ENCODE measurements around the gene MUC5B. TPM values are rescaled to one million over a fixed set of nuclear protein-coding genes. Genes with fewer than 3 reads are reported as not detected.

MUC5B gene
- total RNA-seq, 4 donors from 2014 or later, result 0.22 to 0.61 (median 0.29) TPM; not detected in 1

DNA sequence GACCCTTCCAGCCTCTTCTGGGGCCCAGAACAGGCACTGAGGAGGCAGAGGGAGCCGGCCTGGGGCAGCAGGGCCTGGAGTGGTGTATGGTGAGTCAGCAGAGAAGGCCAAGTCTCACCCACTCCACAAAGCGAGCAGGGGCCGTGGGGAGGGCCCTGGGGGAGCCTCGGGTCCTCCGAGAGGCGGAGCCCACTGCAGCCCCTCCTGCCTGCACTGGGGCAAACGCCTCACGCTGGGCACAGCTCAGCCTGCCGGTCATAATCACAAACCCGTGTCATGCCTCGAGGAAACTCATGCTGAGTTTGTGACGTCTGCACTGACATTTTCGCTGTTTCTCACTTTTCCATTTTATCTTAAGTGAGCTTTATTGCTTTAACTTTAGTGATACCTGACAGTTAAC, 48.1 kb downstream of the MUC5B start:
- TF ChIP-seq CTCF (IDR thresholded peaks at IDR 0.05) (no peak), POLR2A (IDR thresholded peaks at IDR 0.05) (no peak)
- H3K4me3 ChIP-seq (ENCODE audit: low read depth, poor library complexity, severe bottlenecking), result no peak overlapping the region
- 50 to 57% methylated on average over 9 to 13 of the region's 13 CpGs for WGBS, 2 donors
- DNase-seq (ENCODE audit: low spot score in 2 of 2), result no peak
- intact Hi-C loops (cut with DNase I; ENCODE audit: low total_unique reads), result no loop called here

GRCh38 chr11:1271406-1271805, 48.5 kb downstream of the MUC5B start:
- no peak for TF ChIP-seq CTCF (IDR thresholded peaks at IDR 0.05)
- TF ChIP-seq POLR2A (IDR thresholded peaks at IDR 0.05), result no peak
- no peak overlapping the region for H3K4me3 ChIP-seq (ENCODE audit: low read depth, poor library complexity, severe bottlenecking)
- 73 to 81% methylated on average over 9 of the region's 9 CpGs for WGBS, 2 donors
- DNase-seq (ENCODE audit: low spot score in 2 of 2), result no peak
- intact Hi-C loops (cut with DNase I; ENCODE audit: low total_unique reads), result no loop called here

- no peak for DNase-seq (ENCODE audit: low spot score in 2 of 2)
- H3K4me3 ChIP-seq (ENCODE audit: low read depth, poor library complexity, severe bottlenecking), result no peak overlapping the region
- intact Hi-C loops (cut with DNase I; ENCODE audit: low total_unique reads), result no loop called here
- TF ChIP-seq CTCF (IDR thresholded peaks at IDR 0.05), result no peak
- TF ChIP-seq POLR2A (IDR thresholded peaks at IDR 0.05), result no peak
- WGBS, 2 donors, result 79 to 95% methylated on average over 21 to 28 of the region's 30 CpGs
These were observed 49.1 kb downstream of the MUC5B start for GRCh38 chr11:1271927-1272326.

DNA sequence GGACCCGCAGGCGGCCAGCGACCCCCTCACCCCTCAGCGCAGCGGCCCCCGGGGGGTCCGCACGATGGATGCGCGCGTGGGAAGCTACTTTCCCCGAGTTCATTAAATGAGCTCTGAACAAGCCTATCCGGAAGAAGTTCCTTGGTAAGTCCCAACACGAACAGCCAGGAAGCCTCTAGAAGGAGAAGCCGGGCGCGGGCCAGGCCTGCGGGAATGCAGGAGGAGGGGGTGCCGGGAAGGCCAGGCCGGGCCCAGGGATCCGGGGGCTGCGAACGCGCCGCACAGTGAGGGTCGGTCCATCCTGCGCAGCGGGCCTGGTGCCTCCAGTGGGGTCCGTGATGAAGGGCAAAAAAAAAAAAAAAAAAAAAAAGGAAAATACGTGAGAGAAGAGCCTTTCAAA, 49.7 kb downstream of the MUC5B start:
- 94 to 95% methylated on average over 30 of the region's 30 CpGs for WGBS, 2 donors
- no peak overlapping the region for H3K4me3 ChIP-seq (ENCODE audit: low read depth, poor library complexity, severe bottlenecking)
- DNase-seq (ENCODE audit: low spot score in 2 of 2), result no peak
- intact Hi-C loops (cut with DNase I; ENCODE audit: low total_unique reads), result no loop called here
- no peak for TF ChIP-seq POLR2A (IDR thresholded peaks at IDR 0.05)
- TF ChIP-seq CTCF (IDR thresholded peaks at IDR 0.05), result no peak

DNA sequence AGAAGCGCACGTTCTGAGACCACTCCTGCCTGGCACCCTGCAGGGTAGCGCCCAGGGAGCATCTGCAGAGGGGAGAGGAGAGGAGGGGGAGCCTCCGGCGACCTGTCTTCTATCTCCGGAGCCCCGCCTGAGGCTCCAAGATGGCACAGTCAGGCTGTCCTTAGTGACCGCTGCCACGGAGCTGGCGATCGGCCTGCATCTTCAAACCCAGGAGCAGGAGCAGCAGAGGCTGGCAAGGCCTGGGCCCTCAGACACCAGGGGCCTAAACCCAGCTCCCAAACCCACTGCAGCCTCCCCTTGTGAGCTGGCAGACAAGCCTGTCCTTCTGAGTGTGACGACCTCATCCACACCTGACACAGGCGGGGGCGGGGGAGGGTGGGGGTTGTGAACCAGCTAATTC, 51.6 kb downstream of the MUC5B start:
- no peak for TF ChIP-seq POLR2A (IDR thresholded peaks at IDR 0.05)
- TF ChIP-seq CTCF (IDR thresholded peaks at IDR 0.05), result no peak
- 91 to 94% methylated on average over 14 of the region's 14 CpGs for WGBS, 2 donors
- H3K4me3 ChIP-seq (ENCODE audit: low read depth, poor library complexity, severe bottlenecking), result no peak overlapping the region
- intact Hi-C loops (cut with DNase I; ENCODE audit: low total_unique reads), result no loop called here
- DNase-seq (ENCODE audit: low spot score in 2 of 2), result no peak

DNA sequence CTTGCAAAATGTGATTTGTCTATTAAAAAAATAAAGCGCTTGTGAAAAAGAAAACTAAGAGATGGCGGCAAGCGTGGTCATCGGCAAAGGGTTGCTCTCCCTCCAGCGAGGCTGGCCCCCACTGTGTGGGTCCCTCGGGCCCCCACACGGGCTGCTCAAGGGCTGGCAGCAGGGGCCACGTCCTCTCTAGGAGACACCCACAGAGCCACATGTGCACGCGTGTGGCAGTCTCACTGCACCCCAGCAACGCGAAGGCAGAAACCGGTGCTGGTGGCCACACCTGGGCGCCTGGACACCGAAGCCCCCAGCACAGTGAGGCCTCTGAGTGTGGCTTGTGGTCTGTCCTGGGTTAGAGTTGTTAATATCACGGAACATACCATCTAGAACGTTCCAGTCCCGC, 52.2 kb downstream of the MUC5B start:
- no peak for DNase-seq (ENCODE audit: low spot score in 2 of 2)
- intact Hi-C loops (cut with DNase I; ENCODE audit: low total_unique reads), result no loop called here
- H3K4me3 ChIP-seq (ENCODE audit: low read depth, poor library complexity, severe bottlenecking), result no peak overlapping the region
- TF ChIP-seq CTCF (IDR thresholded peaks at IDR 0.05), result no peak
- no peak for TF ChIP-seq POLR2A (IDR thresholded peaks at IDR 0.05)
- 92 to 94% methylated on average over 18 of the region's 18 CpGs for WGBS, 2 donors
